ENCODE data around the gene CBLB.

Gene CBLB

DNA sequence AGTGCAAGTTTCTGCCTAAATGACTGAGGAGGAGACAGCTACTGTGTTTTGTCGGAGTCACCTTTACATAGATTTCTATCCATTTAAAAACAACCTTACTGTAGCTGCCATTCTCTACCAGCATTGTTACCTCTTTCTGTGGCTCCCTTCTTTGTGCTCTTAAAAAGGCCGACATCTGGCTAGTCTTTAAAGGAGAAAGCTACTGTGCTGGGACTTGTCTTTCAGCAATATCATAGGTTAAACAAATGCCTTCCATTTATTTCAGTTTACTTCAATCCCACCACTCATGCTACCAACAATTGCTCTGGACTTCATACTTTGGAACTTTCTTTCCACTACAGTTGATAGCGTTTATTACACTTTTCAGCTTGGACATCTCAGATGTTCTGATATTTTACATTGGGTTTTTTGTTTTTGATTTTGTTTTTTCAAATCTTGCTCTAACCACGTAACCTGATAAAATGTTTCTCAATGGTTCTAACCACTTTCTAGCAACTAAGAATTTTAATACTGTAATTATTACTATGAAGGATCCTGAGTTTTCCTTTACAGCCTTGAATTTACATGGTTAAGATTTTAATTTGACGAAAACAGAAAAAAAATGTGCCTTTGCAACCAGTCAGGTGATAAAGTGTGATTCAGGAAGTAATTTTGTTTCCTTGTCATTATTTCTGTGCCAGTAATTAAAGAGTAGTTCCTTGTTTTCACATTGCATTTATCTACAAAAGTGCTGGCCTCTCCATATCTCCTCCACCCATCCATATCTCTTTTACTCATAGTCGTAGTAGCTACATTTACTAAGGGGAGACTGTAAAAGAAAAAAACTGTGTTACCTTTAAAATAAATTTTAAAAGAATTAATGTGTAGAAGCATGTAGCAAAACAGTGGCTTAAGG, 1.3 kb upstream of the CBLB start:
- DNase-seq = no peak

- DNase-seq = no peak
These were observed 670 bp upstream of the CBLB start for GRCh38 chr3:105869531-105869833.

GRCh38 chr3:105868431-105868741, 426 bp downstream of the CBLB start:
- DNase-seq = no peak

- DNase-seq = no peak
These were observed 941 bp downstream of the CBLB start for GRCh38 chr3:105867712-105868430.

GRCh38 chr3:105866656-105867653, 1.9 kb downstream of the CBLB start:
- DNase-seq = no peak

DNA sequence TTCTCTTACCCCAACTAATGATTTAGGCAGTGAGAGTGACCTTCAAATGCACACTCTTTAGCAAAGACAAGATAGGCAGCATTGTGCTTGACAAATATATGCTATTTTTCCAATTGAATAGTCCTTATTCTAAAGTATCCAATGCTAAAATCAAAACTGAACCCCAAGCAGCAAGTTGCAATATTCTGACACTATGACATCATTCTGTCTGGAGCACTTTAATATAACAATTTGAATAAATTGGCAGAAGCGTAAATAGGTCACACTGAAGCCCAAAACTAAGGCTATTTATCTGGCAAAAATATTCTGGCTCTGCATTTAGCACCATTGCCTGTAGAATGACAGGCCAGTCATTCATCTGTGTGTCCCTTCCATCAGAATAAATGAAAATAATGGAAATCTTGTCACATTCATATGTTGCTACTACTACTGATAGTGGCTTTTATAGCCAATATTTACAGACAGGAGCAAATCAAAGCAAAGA, 2.9 kb downstream of the CBLB start:
- DNase-seq = no peak

GRCh38 chr3:105865016-105865623, 3.7 kb downstream of the CBLB start:
- no peak for DNase-seq

- DNase-seq = no peak
These were observed 4.6 kb downstream of the CBLB start for GRCh38 chr3:105864212-105864611.

DNA sequence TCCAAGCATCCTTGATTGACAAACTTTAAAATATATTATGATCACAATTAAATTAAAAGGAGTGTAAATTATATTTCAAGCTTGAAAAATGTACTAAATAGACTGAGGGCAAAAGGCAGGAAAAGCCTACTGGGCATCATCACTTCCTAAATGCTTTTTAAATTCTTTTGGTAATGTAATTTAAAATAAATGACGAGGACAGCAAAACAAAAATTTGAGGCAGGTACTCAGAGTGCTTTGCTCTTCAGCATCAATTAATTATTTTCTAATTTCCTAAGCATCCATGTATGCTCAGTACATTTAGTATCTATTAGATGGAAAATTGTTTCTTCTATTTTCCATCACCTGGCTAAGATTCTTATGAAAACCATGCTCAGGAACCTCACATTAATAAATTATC, 5.2 kb downstream of the CBLB start:
- DNase-seq = no peak

- no peak for DNase-seq
These were observed 6.6 kb downstream of the CBLB start for GRCh38 chr3:105862217-105862616.

- no peak for DNase-seq
These were observed 8.2 kb downstream of the CBLB start for GRCh38 chr3:105860641-105861040.

- DNase-seq = no peak
These were observed 10.8 kb downstream of the CBLB start for GRCh38 chr3:105858017-105858416.

DNA sequence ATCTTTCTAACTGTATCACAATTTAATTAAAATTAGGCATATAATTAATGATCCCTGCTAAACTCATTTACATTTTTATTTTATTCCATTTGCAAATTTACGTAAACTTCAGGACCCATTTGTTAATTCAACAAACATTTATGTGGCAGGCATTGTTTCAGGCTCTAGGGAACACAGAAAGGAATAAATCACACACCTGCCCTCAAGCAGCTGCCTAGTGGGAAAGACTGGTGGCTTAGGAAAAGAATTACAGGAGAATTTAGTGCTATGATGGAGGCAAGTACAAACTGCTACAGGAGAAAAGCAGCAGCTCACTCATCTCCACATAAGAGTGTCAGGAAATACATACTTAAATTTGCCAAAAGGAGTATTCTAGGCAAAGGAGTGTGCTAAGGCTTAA, 11.2 kb downstream of the CBLB start:
- DNase-seq = no peak

DNA sequence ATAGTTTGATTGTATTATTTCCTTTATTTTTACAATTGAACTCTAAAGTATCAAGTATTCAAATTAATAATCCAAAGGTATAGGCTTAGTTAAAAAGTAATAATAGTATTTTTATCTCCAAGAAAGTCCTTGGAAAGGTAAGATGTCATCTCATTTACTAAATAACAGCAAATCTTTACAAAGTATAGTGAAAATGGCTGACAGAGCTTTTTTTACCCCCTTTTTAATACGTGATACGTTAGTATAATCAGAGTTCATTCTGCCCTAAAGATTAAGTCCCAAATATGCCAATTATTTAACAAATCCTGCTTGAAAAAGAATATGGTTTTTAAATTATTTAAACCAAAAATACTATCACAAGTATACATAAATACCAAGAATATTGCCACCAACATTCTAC, 12.2 kb downstream of the CBLB start:
- DNase-seq = no peak

GRCh38 chr3:105853801-105854432, 14.9 kb downstream of the CBLB start:
- no peak for DNase-seq

GRCh38 chr3:105851582-105851981, 17.2 kb downstream of the CBLB start:
- DNase-seq = no peak

DNA sequence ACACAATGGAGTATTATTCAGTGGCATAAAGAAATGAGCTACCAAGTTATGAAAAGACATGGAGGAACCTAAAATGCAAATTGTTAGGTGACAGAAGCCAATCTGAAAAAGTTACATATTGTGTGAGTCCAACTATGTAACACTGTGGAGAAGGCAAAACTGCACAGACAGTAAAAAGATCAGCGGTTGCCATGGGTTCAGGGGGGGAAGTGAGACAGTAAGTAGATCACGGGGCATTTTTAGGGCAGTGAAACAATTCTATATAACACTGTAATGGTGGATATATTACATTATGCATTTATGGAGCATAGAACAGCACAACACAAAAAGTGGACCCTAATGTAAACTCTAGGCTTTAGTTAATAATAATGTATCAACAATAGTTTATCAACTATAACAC, 17.6 kb downstream of the CBLB start:
- DNase-seq = no peak

GRCh38 chr3:105850593-105850992, 18.2 kb downstream of the CBLB start:
- DNase-seq = no peak

GRCh38 chr3:105848821-105849220, 20.0 kb downstream of the CBLB start:
- no peak for DNase-seq

- DNase-seq = no peak
These were observed 20.9 kb downstream of the CBLB start for GRCh38 chr3:105847865-105848264.

- DNase-seq = no peak
These were observed 21.4 kb downstream of the CBLB start for GRCh38 chr3:105847452-105847851.

GRCh38 chr3:105846809-105847208, 22.0 kb downstream of the CBLB start:
- no peak for DNase-seq

All from KG1 (cell line).